GM18526 (cell line): ENCODE results near the gene ITLN1.

Experiments used
- POLR2A ChIP-seq: IDR thresholded peaks from 3 replicates; pipeline ENCODE4 v1.6.1; 2011; ENCODE audit not compliant: insufficient read length; ENCODE audit errors: extremely low read depth

ITLN1 gene

GRCh38 chr1:160862203-160863060 is 22.5 kb downstream of the ITLN1 start, which contains the start of gene CD244:
Gene CD244 (minus strand): TSS chr1:160862887. CDS start chr1:160862677, 210 bp downstream.
- peak; percentile 13 for TF ChIP-seq POLR2A

GRCh38 chr1:160860840-160861505 is 24.0 kb downstream of the ITLN1 start:
- no peak for TF ChIP-seq POLR2A

- no peak for TF ChIP-seq POLR2A
These were observed 25.8 kb downstream of the ITLN1 start for GRCh38 chr1:160859166-160859565.

GRCh38 chr1:160858507-160858906 is 26.5 kb downstream of the ITLN1 start:
- no peak for TF ChIP-seq POLR2A

GRCh38 chr1:160858097-160858496 is 26.9 kb downstream of the ITLN1 start:
- TF ChIP-seq POLR2A, result no peak

GRCh38 chr1:160855181-160855981 is 29.6 kb downstream of the ITLN1 start:
- no peak for TF ChIP-seq POLR2A

- TF ChIP-seq POLR2A, result no peak
These were observed 31.2 kb downstream of the ITLN1 start for GRCh38 chr1:160853754-160854153.

- TF ChIP-seq POLR2A, result no peak
These were observed 32.0 kb downstream of the ITLN1 start for GRCh38 chr1:160853014-160853413.

- TF ChIP-seq POLR2A, result no peak
These were observed 34.0 kb downstream of the ITLN1 start for GRCh38 chr1:160850993-160851392.

GRCh38 chr1:160850541-160850940 is 34.4 kb downstream of the ITLN1 start:
- TF ChIP-seq POLR2A, result no peak

GRCh38 chr1:160846281-160846680 is 38.7 kb downstream of the ITLN1 start:
- TF ChIP-seq POLR2A, result no peak

- no peak for TF ChIP-seq POLR2A
These were observed 40.3 kb downstream of the ITLN1 start for GRCh38 chr1:160844447-160845232.

- TF ChIP-seq POLR2A, result no peak
These were observed 43.9 kb downstream of the ITLN1 start for GRCh38 chr1:160841079-160841478.

GRCh38 chr1:160839746-160840145 is 45.2 kb downstream of the ITLN1 start:
- TF ChIP-seq POLR2A, result no peak

- no peak for TF ChIP-seq POLR2A
These were observed 46.1 kb downstream of the ITLN1 start for GRCh38 chr1:160838888-160839287.
